CD4-positive, alpha-beta T cell treated with Interferon alpha-2 for 1 hour (primary cell): ENCODE data around the gene CIAO2B.
A peak's percentile ranks its signal among the peaks of the same experiment; 100 is the strongest.
"Not testable (repeated sequence)": the region's sequence is repeated elsewhere in the genome, so short reads cannot be mapped to it uniquely, and the experiment has no call there.

Experiments used
- DNase-seq, 2 donors: peaks; one replicate each; pipeline ENCODE4 v3.0.0-alpha.2; 2020 to 2022

The CIAO2B gene

DNA sequence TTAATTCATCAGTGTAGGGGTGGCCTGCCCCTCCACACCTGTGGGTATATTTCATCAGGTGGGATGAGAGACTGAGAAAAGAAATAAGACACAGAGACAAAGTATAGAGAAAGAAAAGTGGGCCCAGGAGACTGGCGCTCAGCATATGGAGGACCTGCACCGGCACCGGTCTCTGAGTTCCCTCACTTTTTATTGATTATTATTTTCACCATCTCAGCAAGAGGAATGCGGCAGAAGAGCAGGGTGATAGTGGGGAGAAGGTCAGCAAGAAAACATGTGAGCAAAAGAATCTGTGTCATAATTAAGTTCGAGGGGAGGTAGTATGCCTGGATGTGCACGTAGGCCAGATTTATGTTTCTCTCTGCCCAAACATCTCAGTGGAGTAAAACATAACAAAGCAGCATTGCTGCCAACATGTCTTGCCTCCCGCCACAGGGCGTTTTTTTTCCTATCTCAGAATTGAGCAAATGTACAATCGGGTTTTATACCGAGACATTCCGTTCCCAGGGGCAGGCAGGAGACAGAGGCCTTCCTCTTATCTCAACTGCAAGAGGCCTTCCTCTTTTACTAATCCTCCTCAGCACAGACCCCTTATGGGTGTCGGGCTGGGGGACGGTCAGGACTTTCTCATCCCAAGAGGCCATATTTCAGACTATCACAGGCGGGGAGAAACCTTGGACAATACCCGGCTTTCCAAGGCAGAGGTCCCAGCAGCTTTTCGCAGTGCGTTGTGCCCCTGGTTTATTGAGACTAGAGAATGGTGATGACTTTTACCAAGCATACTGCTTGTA lies 21.4 kb upstream of the CIAO2B start:
- not testable (repeated sequence) for DNase-seq

DNA sequence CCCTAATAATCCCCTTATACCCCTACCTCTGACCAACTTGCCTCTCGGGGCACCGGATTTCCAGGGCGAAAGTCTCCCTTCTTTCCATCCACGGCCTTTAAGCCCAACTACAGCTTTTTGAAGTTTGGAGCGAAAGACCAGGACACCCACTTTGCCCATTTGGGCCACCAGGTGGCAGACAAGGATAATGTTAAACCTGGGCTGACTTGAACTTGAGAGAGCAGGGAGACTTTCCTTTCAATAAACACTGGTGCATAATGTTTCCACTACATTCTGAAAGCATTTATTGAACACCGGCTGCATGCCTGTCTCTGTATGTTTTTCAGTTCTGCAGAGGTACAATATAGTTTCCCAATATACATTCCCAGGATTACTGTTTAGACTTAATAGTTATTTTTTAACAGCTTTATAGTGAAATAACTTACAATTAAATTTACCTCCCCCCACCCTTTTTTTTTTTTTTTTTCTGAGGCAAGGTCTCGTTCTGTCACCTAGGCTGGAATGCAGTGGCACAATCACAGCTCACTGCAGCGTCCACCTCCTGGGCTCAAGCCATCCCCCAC lies 20.0 kb upstream of the CIAO2B start:
- peak; percentile 66 to 80 for DNase-seq

DNA sequence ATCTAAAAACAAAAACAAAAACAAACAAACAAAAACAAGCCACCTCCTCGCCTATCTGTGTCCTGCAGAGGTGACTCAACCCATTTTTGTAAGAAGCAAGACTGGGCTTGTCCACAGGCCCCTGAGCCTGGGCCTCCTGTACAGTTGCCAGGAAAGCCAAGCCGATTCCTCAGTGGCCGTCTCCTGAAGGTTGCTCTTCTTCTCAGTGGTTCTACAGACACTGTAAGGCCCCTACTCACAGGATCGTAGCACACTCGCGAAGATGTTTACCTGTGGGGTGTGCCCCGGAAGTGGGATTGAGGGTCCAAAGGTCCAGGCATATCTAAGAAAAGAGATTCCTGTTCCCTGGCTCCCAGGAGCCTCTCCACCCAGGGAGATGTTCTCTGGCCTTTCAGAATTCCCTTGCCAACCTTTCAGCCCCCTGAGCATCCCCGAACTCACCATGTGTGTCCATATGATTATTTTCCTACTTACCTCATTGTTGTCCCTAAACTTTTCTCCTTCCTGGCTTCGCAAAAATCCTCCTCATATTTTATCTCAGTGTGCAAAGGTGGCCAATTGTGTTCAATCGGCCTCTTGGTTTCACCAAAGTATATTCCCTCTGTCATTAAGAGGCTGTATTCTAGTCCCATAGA lies 19.4 kb upstream of the CIAO2B start:
- DNase-seq, result no peak

DNA sequence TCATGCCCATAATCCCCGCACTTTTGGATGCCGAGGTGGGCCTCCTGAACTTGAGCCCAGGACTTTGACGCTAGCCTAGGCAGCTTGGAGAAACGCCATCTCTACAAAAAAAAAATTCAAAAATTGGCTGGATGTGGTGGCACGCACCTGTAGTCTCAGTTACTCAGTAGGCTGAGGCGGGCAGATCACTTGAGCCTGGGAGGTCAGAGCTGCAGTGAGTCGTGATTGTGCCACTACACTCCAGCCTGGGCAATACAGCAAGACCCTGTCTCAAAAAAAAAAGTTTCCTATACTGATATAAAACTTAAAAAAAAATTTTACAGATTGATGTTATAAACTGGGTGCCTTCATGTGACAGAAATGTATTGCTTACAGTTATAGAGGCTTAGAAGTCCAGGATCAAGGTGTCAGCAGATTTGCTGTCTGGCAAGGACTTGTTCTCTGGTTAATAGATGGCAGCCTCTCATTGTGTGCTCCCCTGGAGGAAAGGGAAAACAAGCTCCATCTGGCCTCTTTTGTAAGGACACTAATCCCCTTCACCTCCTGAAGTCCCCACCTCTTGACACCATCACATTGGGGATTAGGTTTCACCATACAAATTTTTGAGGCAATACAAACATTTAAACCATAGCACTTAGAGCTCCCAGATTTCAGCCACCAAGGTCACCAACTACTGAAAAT lies 18.4 kb upstream of the CIAO2B start:
- no peak for DNase-seq

DNA sequence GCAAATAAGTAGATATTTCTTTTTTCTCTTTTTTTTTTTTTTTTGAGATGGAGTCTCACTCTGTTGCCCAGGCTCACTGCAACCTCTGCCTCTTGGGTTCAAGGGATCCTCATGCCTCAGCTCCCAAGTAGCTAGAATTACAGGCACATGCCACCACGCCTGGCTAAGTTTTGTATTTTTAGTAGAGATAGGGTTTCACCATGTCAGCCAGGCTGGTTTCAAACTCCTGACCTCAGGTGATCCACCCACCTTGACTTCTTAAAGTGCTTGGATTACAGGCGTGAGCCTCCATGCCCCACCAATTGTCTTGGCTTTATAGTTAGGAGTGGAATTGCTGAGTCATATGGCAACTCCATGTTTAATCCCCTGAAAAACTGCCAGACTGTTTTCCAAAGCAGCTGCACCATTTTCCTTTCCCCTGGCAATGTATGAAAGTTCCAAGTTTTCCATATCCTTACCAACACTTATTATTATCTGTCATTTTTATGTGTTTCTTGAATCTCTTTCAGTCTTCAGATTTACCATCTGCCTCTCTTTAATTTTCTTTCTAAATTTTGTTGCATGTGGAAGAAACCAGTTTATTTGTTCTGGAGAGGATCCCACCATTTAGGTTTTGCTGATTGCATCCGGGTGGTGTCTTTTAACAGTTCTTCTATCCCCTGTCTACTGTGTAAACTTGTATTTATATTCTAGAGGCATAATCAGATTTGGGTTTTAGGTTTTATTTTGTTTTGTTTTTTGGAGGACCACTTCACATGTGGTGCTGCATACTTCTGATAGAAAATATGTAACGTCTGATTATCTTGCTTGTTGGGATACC lies 17.0 kb upstream of the CIAO2B start:
- no peak for DNase-seq

DNA sequence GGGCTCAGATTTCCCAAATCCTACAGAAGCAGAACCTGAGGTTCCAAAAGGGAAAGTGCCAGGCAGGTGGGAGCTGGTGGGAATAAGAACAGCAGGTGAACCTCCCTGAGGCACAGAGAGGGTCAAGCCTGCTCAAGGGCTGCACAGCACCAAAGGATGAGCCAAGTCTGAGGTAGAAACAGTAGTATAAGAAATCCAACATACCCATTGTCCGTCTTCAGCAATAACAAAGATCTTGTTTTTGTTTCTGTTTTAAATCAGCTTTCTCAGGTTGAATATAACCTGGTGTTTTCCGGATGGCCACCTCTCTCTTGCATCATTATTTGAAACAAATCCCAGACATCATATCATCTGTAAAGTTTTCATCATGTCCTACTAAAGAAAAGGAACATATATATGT lies 16.2 kb upstream of the CIAO2B start:
- DNase-seq, result no peak

DNA sequence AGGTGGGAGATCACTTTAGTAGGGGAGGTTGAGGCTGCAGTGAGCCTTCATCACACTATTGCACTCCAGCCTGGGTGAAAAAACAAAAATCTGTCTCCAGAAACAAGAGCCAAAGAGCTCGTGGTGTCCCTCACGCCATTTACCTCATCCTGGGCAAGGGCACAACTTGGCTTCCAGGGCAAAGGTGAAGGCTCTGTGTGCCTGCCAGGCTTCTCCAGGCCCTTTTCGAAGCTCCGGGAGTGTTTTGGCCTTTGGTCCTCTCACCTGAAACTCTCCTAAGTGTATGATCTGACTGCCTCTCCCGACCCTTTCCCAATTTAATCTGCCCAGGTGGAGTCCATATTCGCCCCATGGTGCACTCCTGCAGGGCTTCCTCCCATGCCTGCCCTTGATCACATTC lies 15.3 kb upstream of the CIAO2B start:
- DNase-seq, result no peak

DNA sequence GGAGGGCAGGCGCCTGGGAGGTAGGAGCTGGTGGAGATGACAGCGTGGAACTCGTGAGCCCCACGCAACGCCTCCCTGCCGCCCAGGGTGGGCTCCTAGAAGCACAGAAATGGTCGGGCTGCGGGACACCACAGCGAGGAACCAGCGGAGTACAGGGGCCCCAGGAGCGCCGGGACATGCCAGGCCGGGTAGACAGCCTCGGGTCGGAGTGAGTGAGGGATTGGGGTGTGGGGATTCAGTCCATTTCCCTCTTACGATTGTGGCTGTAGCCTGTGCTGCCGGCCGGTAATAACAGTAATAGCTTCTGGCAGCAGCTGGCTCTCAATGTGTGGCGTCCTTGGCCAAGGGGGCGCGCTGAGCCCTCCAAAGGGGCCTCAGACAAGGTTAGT lies 14.6 kb upstream of the CIAO2B start:
- DNase-seq, result no peak

DNA sequence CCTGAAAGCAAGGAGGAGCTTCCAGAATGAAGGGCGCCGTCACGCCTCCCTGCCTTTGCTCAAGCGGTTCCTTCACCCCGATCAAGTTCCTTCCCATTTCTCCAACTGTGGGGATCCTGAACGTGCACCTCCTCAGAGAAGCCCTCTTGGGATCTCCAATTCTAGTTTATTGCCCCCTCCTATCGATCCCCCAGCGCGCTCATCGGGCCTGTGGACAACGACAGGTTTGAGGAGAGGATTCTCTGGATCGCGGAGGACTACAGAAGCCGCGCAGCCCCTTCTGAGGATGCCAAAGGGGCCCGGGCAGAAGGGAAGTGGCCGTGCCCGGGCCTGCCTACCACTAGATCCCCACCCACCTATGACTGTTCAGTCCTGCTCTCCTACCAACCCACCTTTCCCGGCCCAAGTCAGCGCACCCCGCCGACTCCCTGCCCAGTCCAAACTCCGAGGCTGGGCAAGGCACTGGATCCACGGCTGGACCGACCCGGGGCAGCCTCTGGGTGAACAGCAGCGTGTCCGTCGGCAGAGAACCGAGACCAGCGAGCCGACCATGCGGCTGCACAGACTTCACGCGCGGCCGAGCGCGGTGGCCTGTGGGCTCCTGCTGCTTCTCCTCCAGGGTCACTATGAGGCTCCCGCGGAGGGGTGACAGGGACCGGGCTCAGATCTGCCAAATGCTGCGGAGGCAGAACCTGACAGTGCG lies 14.1 kb upstream of the CIAO2B start:
- no peak for DNase-seq

DNA sequence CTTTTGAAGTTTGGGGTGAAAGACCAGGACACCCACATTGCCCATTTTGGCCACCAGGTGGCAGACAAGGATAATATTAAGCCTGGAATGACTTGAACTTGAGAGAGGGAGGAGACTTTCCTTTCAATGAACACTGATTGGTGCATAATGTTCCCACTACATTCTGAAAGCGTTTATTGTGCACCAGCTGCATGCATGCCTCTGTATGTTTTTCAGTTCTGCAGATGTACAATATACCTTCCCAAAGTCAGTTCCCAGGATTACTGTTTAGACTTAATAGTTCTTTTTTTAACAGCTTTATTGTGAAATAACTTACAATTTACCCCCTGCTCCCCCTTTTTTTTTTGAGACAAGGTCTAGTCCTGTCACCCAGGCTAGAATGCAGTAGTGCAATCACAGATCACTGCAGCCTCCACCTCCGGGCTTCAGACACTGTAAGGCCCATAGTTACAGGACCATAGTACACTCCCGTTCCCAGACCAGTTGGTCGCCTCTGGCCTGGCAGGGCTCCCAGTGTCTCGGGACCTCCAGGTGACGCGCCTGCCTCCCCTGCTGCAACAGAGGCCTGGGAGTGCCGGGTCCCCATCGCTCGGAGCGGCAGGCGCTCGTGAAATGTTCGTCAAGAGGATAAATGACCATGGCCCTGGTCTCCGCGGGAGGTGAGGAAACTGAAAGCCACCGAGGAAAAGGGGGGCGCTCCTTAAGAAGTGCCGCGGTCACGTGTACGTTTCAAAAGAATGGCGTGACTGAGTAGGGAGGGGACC lies 13.3 kb upstream of the CIAO2B start:
- DNase-seq, result peak; percentile 81 to 89

DNA sequence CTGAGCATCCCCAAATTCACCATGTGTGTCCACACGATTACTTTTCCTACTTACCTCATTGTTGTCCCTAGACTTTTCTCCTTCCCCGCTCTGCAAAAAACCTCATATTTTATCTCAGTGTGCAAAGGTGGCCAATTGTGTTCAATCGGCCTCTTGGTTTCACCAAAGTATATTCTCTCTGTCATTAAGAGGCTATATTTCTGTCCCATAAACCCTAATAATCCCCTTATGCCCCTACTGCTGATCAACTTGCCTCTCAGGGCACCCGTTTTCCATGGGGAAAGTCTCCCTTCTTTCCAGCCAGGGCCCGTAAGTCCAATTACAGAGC lies 12.7 kb upstream of the CIAO2B start:
- DNase-seq, result no peak

DNA sequence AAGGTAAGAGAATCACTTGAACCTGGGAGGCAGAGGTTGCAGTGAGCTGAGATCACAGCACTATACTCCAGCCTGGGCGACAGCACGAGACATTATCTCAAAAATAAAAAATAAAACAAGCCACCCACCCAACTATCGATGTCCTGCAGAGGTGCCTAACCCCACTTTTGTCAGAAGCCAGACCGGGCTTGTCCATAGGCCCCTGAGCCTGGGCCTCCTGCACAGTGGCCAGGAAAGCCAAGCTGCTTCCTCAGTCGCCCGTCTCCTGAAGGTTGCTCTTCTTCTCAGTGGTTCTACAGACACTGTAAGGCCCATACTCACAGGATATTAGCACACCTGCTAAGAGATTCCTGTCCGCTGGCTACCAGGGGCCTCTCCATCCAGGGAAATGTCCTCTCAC lies 12.3 kb upstream of the CIAO2B start:
- no peak for DNase-seq

DNA sequence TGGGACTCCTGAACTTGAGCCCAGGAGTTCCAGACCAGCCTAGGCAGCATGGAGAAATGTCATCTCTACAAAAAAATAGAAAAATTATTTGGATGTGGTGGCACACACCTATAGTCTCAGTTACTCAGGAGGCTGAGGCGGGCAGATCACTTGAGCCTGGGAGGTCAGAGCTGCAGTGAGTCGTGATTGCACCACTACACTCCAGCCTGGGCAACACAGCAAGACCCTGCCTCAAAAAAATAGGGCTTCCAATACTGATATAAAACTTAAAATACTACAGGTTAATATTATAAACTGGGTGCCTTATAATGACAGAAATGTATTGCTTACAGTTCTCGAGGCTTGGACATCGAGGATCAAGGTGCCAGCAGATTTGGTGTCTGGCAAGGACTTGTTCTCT lies 11.7 kb upstream of the CIAO2B start:
- no peak for DNase-seq

DNA sequence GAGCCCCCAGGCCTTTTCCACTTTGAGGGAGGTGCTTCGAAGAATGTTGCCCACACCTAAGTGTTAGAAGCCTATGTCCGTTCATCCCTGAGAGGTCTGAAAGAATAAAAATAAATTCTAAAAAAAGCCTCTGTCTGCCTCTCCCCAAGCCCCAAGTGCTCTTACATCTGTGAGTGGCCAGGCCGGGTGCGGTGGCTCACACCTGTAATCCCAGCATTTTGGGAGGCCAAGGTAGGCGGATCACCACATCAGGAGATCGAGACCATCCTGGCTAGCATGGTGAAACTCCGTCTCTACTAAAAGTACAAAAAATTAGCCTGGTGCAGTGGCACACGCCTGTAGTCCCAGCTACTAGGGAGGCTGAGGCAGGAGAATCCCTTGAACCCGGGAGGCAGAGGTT lies 10.8 kb upstream of the CIAO2B start:
- not testable (repeated sequence) for DNase-seq

DNA sequence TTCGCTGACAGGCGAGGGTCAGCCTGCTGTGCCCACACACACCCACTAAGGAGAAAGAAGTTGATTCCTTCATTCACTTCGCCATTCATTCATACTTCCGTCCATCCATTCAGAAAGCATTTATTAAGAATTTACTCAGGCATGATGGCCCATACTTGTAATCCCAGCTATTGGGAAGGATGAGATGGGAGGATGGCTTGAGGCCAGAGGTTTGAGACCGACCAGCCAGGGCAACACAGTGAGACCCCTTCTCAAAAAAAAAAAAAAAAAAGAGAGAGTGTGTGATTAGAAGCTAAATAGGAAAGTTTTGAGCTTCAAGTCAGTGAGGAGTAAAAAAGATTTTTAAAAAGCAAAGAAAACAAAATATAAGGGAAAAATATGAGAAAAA lies 9.8 kb upstream of the CIAO2B start:
- DNase-seq, result no peak

DNA sequence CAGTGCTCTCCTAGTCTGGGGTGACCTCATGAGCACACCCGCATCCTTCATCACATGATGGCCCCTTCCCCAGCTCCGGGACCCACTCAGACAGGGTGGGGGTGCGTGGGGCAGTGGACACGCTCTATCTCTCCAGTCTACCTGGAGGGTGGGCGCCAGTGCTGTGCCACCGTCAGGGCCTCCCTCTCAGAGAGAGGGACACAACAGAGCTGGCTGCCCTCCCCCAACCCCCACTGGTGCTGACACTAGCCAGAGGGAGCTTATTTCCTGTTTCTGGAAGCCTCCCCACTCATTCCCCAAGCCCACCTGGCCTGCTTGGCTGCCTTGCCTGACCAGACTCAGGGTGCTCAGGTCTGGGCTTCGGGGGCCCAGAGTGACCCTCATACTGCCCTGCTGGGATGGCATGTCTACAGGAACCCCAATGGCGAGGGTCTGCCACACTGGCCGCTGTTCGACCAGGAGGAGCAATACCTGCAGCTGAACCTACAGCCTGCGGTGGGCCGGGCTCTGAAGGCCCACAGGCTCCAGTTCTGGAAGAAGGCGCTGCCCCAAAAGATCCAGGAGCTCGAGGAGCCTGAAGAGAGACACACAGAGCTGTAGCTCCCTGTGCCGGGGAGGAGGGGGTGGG lies 9.3 kb upstream of the CIAO2B start:
- no peak for DNase-seq

DNA sequence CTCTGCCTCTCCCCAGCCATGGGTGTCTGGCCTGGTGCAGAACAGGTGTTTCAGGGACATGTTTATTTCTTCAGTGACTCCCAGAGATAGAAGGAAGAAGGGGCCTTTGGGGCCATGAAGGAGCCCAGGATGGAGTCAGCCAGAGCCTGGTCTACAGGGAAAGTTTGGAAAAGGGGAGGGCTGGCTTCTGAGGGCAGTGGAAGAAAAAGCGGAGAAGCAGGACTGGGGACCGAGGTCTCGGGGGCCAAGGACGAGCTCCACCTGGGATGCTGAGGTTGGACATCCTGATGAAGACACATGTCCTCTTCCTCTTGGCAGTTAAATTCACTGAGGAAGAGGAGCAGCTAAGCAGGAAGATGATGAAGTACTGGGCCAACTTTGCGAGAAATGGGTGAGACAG lies 8.8 kb upstream of the CIAO2B start:
- DNase-seq, result no peak

DNA sequence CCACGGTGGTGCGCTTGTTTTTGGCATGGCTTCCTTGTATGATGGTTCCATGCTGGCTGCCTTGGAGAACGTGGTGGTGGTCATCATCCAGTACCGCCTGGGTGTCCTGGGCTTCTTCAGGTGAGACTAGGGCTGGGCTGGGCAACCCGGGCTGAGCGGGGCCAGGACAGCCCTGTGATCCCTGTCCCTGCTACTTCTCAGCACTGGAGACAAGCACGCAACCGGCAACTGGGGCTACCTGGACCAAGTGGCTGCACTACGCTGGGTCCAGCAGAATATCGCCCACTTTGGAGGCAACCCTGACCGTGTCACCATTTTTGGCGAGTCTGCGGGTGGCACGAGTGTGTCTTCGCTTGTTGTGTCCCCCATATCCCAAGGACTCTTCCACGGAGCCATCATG lies 6.0 kb upstream of the CIAO2B start:
- DNase-seq, result no peak

DNA sequence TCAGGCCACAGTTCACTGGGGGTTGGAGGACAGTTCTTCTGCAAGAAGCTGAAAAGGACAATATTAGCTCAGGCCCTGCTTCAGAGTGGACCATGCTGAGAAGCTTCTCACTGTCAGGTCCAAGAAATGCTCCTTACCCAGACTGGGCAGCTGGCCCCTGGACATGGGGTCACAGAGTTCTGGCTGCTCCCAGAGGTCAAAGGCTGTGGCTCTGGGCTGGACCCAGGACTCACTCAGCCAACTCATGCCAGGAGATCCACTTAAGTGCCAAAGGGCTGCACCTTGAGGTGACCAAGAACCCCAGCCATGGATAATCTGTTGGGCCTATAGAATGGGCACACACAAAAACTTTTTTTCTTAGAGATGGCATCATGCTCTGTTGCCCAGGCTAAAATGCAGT lies 5.2 kb upstream of the CIAO2B start:
- no peak for DNase-seq

DNA sequence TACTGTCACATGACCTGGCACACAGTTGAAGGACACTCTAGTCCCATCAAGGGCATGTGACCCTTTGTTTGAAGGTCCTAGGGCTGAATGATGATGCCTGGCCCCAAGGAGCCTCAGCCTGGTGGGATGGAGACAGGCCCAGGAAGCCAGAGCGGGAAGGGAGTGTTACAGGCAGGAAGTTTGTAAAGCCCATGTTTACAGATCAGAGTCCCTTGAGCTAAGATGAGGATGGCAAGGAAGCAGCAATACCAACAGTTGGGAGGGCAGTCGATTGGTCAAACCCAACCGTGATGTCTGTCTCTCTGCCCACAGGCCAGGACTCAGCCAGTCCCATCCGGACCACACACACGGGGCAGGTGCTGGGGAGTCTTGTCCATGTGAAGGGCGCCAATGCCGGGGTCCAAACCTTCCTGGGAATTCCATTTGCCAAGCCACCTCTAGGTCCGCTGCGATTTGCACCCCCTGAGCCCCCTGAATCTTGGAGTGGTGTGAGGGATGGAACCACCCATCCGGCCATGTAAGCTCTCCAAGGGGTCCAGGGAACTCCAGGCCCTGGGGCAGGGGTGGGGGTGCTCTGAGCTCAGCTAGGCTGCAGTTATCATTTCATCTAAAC lies 3.6 kb upstream of the CIAO2B start:
- DNase-seq, result no peak
